ENCODE measurements around the gene TFIP11.
"Not testable (repeated sequence)": the region's sequence is repeated elsewhere in the genome, so short reads cannot be mapped to it uniquely, and the experiment has no call there.

The TFIP11 gene

GRCh38 chr22:26540119-26540518, 27.8 kb upstream of the TFIP11 start:
- DNase-seq, result no peak

DNA sequence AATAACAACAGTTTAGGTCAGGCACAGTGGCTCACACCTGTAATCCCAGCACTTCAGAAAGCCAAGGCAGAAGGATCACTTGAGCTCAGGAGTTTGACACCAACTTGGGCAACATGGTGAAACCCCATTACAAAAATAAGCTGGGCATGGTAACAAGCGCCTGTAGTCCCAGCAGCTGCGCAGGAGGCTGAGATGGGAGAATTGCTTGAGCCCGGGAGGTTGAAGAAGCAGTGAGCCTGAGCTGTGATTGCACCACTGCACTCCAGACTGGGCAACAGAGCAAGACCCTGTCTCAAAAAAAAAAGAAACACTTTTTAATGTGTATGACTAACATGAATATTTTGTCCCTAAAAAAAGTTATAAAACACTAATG, 24.5 kb upstream of the TFIP11 start:
- DNase-seq, result no peak

- DNase-seq, result no peak
Measured at GRCh38 chr22:26536056-26536761, 23.9 kb upstream of the TFIP11 start.

DNA sequence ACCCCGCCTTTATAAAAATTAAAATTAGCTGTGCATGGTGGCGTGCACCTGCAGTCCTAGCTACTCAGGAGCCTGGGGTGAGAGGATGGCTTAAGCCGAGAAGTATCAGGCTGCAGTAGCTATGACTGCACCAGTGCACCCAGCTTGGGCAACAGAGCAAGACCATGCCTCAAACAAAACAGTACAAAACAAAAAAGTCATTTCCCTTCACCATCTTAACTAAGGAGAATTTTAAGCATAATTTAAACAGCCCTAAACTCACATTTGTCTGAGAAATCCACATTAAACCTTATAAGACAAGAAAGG, 23.3 kb upstream of the TFIP11 start:
- no peak for DNase-seq

- DNase-seq, result no peak
Measured at GRCh38 chr22:26534874-26535602, 22.8 kb upstream of the TFIP11 start.

DNA sequence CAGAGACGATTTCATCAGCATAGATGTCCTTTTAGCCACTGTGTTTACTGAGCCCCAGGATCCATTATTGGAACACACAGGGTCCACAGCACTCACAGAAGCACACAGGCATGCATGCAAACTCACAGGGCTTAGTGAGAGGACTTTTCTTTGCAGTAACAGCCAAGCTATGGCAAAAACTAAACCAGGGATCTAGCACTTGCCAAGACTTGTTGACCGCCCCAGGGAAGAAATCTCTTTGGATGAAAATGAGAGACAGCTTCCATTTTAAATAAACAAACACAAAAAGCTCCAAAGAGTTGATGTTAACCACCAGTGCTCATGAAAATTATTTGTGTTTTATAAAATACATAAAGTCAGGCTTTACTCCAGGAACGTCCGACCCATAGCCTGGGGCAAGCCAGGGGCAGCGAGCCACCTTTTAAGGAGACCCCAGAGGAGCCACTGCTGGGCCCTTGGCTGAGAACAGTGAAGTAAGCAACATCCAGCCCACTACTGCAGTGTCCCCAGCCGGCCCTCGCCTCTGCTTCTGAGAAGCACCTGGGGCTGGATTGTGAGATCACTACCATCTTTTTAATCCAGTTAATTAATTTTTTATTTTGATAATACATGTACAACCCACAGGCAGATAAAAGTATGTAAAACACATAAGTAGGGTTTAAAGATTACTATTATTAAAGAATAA, 22.0 kb upstream of the TFIP11 start:
- no peak for DNase-seq

DNA sequence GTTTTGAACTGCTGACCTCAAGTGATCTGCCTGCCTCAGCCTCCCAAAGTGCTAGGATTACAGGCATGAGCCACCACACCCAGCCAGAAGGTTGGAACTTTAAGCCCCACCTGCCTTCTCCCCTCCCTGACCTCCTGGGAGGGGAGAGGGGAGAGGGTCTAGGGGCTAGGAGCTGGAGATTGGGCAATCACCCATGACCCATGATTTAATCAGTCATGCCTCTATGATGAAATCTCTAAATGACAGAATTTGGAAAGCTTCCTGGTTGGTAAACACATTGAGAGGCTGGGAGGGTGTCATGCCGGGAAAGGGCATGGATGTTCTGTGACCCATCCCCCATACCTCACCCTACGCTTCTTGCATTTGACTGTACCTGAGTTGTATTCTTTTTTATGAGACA, 17.1 kb upstream of the TFIP11 start:
- DNase-seq, result no peak

DNA sequence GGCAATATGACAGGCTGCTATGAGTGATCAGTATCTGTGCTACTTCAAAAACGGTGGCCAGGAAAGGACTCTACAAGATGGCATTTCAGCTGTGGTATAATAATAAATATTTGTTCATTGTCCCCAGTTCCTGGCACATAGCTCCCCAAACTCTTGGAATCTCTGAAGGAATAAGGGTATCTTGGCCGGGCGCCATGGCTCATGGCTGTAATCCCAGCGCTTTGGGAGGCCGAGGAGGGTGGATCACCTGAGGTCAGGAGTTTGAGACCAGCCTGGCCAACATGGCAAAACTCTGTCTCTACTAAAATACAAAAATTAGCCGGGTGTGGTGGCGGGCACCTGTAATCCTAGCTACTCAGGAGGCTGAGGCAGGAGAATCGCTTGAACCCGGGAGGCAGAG, 16.2 kb upstream of the TFIP11 start:
- DNase-seq, result not testable (repeated sequence)

- no peak for DNase-seq
Measured at GRCh38 chr22:26527574-26528465, 15.5 kb upstream of the TFIP11 start.

DNA sequence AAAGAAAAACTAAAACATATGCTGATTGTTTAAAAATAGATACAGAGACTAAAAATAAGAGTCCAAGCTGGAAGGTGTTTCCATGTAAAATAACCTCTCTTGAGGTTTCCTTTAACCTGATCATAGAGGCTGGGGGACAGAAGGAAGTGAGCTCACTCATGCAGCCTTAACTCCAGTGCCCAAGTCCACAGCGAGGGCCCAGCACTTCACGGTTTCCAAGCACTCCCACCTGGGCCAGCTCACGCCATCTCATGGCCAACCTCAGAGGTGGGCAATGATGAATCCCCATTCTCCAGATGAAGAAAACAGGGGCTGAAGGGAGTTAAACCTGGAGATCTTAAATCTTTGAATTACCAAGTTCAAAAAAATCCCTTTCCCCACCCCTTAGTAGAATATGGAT, 14.9 kb upstream of the TFIP11 start:
- DNase-seq, result no peak

- no peak for DNase-seq
Measured at GRCh38 chr22:26525946-26526564, 13.8 kb upstream of the TFIP11 start.

GRCh38 chr22:26524870-26525269, 12.6 kb upstream of the TFIP11 start:
- no peak for DNase-seq

DNA sequence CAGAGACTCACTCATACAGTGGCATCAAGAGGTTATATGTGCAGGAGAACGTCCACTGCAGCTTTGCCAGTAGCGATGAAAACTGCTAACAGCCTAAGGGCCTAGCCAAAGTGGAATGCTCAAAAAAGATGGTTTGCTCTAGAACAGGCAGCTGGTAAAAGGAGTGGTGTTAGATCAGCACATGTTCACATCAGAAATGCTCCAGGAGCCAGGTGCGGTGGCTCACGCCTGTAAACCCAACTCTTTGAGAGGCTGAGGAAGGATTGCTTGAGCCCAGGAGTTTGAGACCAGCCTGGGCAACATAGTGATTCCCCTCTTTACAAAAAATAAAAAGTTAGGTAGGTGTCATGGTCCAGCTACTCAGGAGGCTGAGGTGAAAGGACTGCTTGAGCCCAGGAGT, 10.3 kb upstream of the TFIP11 start:
- no peak for DNase-seq

DNA sequence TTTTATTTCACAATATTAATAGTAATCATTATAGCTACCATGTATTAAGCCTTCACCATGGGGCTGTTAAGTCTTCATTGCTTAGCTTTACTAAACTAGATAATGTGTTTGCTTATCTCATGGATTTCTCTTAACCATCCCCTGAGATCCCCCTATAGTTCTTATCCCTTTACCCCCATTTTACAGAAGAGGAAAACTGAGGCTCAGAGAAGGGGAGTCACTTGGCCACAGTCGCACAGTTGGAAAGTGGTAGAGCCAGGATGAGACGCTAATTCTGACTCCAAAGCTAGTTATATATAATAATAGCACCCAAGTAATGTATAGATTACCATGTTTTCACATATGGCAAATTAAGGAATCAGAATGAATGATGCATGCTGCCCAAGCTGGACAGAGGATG, 9.7 kb upstream of the TFIP11 start:
- no peak for DNase-seq

- DNase-seq, result no peak
Measured at GRCh38 chr22:26517429-26517828, 5.2 kb upstream of the TFIP11 start.

DNA sequence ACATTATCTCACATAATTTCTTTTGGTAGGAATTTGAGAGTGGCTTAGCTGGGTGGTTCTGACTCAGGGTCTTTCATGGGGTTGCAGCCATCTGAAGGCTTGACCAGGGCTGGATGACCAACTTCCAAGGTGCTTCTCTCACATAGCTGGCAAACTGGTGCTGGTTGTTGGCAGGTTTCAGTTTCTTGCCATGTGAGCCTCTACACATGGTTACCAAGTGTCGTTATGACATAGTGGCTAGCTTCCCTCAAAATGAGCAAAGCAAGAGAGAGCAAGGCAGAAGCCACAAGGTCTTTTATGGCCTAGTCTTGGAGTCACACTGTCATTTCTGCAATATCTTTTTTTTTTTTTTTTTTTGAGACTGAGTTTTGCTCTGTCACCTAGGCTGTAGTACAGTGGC, 4.2 kb upstream of the TFIP11 start:
- no peak for DNase-seq

DNA sequence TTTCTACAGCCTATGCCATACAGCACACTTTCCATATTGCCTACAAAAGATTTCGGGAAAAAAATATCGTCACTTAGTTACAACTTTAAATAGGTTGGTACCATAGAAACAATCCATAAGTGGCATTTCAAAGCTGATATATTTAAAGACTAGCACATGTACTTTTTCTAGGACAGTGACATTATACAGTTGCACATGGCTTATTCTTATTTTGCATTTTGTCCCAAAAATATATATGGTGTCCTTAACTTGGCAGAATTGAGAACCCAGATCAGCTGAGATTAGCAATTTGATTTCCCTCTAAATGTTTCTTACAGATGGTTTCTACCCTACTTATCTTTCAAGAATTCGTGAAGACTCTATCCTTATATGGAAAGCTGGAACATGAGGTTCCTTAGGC, 3.7 kb upstream of the TFIP11 start:
- no peak for DNase-seq

GRCh38 chr22:26514419-26515161, 2.3 kb upstream of the TFIP11 start:
- no peak for DNase-seq

DNA sequence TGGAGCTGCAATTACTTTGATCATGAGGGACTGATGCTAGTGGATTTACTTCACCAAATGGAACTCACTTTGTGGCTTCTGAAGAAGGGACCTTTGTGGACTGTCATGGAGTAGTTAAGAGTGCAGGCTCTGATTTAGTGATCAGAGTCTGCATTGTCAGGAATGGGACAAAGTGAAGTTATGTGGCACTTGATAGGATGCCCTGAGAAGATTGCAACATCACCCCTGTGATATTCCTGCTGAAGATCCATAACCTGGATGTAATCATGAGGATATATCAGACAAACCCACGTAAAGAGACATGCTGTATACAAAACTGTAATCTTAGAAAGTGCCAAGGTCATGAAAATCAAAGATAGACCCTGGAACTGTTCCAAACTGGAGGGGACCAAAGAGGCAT, 1.6 kb upstream of the TFIP11 start:
- DNase-seq, result no peak

GRCh38 chr22:26508148-26508547, 4.1 kb downstream of the TFIP11 start:
- no peak for DNase-seq

DNA sequence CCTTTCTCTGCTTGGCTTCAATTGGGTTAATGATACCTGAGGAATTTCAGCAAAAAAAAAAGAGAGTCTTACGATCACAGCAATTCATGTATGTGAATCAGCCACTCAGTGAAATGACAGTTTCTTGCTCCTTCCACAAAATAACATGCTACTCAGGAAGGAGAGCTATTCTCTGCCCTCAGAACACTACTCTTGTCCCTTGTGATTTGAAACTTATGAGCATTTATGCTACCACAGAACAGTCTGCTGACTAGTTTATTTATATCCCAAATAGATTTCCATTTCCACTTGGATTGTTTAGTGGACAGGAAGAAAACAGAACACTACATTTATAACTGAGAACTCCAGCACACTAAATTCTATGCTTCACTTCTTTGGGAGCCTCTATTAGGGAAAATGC, 8.5 kb downstream of the TFIP11 start:
- no peak for DNase-seq
